ENCODE measurements around the gene NEIL1.
"Not testable (repeated sequence)": the region's sequence is repeated elsewhere in the genome, so short reads cannot be mapped to it uniquely, and the experiment has no call there.

NEIL1 gene

DNA sequence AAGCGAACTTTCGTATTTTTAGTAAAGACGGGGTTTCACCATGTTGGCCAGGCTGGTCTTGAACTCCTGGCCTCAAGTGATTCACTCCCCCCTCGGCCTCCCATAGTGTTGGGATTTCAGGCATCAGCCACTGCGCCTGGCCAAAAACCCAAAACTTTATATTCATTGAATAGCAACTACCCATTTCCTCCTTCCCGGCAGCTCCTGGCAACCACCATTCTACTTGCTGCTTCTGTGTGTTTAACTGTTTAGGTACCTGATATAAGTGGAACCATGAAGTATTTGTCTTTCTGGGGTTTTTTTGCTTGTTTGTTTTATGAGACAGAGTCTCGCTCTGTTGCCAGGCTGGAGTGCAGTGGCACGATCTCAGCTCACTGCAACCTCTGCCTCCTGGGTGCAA is 2.9 kb upstream of the NEIL1 start:
- not testable (repeated sequence) for H3K9me3 Mint-ChIP-seq

DNA sequence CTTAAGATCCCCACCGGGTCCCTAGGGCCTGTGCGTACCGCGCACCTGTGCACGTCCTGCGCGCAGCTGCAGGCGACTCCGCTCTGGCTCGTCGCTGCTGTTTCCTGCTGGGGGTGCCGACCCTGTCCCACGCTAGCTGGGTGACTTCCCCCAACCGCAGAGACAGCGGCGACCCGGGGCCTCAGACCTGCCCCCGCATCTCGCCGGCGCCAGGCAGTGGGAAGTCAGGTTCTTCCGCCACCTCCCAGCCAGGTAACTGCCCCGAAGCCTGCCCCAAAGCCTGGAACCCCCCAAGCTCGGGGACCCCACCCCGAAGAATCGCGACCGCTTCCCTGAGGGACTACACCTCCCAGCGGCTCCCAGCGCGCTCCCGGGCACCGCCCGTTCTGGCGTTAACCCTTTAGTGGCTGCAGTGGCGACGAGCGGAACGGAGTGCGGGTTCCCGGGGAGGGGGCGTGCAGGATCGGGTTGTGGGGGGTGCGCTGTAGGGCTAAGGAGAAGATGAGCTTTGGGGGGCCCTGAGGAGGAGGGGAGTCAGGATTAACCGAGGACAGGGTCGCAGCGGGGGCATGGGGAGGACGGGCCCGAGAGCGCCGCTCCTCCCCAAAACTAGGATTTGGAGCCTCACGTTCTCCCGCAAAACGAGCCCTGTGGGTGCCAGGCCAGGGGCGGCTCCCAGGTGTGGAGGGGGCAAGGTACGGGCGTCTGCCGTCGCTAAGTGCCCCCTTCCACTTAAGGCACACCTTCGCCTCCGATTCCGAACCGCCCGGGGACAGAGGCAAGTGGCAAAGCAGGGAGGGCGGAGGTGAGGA is 589 bp downstream of the NEIL1 start:
- peaks cover 46% of the 10 kb centered on the region for H3K27me3 Mint-ChIP-seq
- peak; percentile 68 for DNase-seq
- peaks cover 40% of the 10 kb centered on the region for H3K4me1 Mint-ChIP-seq
- CTCF ChIA-PET, result interaction anchor here (0.9 kb wide), 1 partner anchor 21 kb away, joined by 3 read pairs; the partner anchor contains the start of gene MAN2C1
- H3K36me3 Mint-ChIP-seq, result peaks cover 41% of the 10 kb centered on the region
- H3K27ac Mint-ChIP-seq, result peak overlapping the region; percentile 56
- H3K9me3 Mint-ChIP-seq, result peaks cover 19% of the 10 kb centered on the region
- H3K4me3 Mint-ChIP-seq, result peak overlapping the region; percentile 78

More for the DNA sequence above, 2.9 kb upstream of the NEIL1 start:
- CTCF ChIA-PET, H3K4me3 Mint-ChIP-seq, H3K27ac Mint-ChIP-seq, DNase-seq: not testable (repeated sequence)
- H3K36me3 Mint-ChIP-seq, result peaks cover 15% of the 10 kb centered on the region
- peaks cover 37% of the 10 kb centered on the region for H3K27me3 Mint-ChIP-seq
- H3K4me1 Mint-ChIP-seq, result peaks cover 16% of the 10 kb centered on the region

DNA sequence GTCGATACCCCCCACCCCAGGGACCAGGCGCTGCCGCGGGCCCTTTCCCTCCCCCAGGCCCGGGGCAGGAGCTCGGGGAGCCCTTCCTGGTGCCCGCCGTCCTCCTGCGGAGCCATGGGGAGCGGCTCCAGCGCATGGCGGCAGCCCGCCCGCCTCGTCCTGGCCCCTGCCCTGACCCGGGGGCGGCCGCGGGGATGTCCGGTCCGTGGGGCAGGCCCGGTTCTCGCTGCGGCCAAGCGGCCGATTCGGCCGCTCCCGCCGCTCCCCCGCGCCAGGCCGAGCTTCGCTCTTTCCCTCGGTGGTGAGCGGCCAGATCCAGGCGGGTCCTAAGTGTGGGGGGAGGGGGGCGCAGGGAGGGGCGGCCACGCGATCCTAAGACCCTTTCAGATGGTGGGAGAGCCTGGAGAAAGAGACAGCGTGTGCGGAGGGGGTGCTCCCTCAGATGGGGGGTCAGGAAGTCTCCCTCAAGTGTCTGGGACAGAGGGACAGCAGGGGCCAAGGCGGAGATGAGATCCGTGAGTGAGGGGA is 1.3 kb downstream of the NEIL1 start:
- H3K4me3 Mint-ChIP-seq, result peak overlapping the region; percentile 52
- H3K36me3 Mint-ChIP-seq, result peaks cover 41% of the 10 kb centered on the region
- H3K27me3 Mint-ChIP-seq, result peaks cover 46% of the 10 kb centered on the region
- H3K9me3 Mint-ChIP-seq, result peaks cover 19% of the 10 kb centered on the region
- H3K27ac Mint-ChIP-seq, result peak overlapping the region; percentile 75
- H3K4me1 Mint-ChIP-seq, result peaks cover 40% of the 10 kb centered on the region
- CTCF ChIA-PET, result interaction anchor here (0.5 to 1.5 kb wide), 2 partner anchors 19 to 282 kb away, joined by 3 read pairs; no protein-coding TSS in a partner anchor
- no peak for DNase-seq

DNA sequence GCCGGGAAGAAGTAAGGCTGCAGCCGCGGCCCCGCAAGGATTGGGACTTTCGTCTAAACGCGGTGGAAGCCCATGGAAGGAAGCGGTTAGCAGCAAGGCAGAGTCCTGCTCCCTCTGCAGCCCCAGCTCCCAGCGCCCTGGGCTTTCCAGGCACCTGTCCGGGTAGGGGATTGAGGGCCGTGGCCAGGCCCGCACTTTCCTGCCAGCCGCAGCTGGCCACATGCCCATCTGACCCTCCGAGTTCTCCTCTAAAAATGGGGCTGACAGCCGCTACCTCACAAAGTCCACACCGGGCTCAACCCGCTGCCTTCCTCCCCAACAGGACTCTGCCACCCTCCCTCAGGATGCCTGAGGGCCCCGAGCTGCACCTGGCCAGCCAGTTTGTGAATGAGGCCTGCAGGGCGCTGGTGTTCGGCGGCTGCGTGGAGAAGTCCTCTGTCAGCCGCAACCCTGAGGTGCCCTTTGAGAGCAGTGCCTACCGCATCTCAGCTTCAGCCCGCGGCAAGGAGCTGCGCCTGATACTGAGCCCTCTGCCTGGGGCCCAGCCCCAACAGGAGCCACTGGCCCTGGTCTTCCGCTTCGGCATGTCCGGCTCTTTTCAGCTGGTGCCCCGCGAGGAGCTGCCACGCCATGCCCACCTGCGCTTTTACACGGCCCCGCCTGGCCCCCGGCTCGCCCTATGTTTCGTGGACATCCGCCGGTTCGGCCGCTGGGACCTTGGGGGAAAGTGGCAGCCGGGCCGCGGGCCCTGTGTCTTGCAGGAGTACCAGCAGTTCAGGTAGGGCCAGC is 1.9 kb downstream of the NEIL1 start:
- Mint-ChIP-seq H3K27ac (peak overlapping the region; percentile 99), H3K36me3 (peaks cover 44% of the 10 kb centered on the region), H3K27me3 (peaks cover 45% of the 10 kb centered on the region), H3K4me3 (peak overlapping the region; percentile 52), H3K4me1 (peaks cover 40% of the 10 kb centered on the region), H3K9me3 (peaks cover 19% of the 10 kb centered on the region)
- DNase-seq, result no peak
- CTCF ChIA-PET, result interaction anchor here (0.5 to 1.5 kb wide), 3 partner anchors 19 to 292 kb away, joined by 3 read pairs; no protein-coding TSS in a partner anchor

DNA sequence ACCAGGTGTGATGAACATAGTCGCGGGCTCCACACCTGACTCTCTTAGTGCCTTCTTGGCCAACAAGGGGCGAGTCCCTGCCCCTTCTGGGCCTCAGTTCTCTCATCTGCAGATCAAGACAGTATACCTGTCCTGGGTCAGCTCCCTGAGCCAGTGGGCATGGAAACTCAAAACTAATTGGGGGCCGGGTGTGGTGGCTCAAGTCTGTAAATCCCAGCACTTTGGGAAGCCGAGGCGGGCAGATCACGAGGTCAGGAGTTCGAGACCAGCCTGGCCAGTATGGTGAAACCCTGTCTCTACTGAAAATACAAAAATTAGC is 2.5 kb downstream of the NEIL1 start:
- Mint-ChIP-seq H3K27ac (peak overlapping the region; percentile 99), H3K27me3 (peaks cover 43% of the 10 kb centered on the region)

DNA sequence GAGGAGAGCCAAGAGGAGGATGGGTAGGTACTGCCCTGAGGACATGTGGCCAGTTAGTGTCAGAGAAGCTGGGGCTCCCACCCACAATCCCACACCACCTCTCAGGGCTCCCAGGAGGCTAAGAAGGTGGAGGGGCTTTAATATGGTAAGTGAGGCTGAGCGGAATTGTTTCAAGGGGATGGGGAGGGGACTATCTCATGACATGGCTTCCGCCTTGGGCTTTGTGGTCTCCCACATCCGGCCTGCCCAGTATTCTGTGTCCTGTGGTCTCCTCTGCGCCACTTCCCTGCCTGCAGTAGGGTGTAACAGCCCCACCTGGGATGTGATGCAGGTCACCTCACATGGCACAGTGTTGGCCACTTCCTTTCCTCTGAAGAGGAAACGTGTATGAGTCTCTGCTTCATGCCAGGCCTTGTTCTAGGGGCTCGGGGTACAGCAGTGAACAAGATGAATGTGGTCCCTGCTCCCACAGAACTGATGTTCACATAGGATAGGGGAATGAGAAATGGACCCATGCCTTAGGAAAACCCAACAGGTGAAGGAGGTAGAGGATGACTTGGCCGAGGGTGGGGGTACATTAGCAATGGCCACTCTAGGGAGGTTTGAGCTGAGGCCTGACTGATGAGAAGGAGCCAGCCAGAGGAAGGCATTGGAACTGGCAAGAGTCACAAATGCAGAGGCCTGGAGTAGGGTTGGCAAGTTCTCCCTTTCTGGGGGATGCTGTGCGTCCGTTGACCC is 3.2 kb downstream of the NEIL1 start:
- H3K27me3 Mint-ChIP-seq, result peaks cover 43% of the 10 kb centered on the region
- peak overlapping the region; percentile 54 for H3K4me3 Mint-ChIP-seq
- peaks cover 40% of the 10 kb centered on the region for H3K4me1 Mint-ChIP-seq
- H3K9me3 Mint-ChIP-seq, result peaks cover 19% of the 10 kb centered on the region
- CTCF ChIA-PET, result interaction anchor here (1.4 kb wide), 1 partner anchor 18 kb away, joined by 4 read pairs; no protein-coding TSS in a partner anchor
- peaks cover 44% of the 10 kb centered on the region for H3K36me3 Mint-ChIP-seq
- DNase-seq, result peak; percentile 93
- peak overlapping the region; percentile 99 for H3K27ac Mint-ChIP-seq

More for the DNA sequence above, 2.5 kb downstream of the NEIL1 start:
- CTCF ChIA-PET, result interaction anchor here (0.7 to 1.5 kb wide), 2 partner anchors 18 to 292 kb away, joined by 3 read pairs; no protein-coding TSS in a partner anchor
- Mint-ChIP-seq H3K36me3 (peaks cover 44% of the 10 kb centered on the region), H3K4me1 (peaks cover 40% of the 10 kb centered on the region), H3K9me3 (peaks cover 19% of the 10 kb centered on the region)
- H3K4me3 Mint-ChIP-seq, DNase-seq: not testable (repeated sequence)

DNA sequence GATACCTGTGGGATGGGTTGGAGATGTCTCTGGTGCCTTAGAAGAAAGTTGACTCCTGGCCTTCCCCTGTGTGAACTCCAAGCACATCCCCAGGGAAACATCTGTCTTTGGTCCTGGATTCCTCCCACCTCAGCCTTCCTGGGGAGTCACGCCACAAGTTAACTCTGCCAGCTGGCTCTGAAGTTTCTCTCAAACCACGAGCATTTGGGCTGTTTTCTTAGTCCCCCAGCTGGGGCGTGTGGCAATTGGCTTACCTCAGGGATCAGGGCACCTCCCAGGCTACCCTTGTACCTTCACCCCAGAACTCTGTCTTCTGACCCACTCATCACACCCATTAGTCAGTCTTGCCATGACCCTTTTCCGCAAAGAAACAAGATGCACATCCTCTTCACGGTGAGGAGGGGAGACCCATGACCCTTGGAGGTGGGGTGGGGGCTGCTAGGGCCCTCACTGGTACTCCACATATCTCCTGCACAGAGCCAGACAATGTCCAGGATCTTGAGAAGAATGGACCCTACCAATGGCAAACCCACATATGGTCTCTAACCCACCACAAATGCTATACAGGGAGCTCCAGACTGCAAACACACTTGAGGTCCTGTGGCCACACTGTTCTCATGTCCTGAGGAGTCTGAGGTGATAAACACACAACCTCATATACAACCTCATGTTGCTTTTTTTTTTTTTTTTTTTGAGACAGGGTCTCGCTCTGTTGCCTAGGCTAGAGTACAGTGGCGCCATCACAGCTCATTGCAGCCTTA is 3.9 kb downstream of the NEIL1 start:
- H3K4me1 Mint-ChIP-seq, result peaks cover 40% of the 10 kb centered on the region
- H3K9me3 Mint-ChIP-seq, result peaks cover 19% of the 10 kb centered on the region
- H3K36me3 Mint-ChIP-seq, result peaks cover 45% of the 10 kb centered on the region
- H3K4me3 Mint-ChIP-seq, result no peak overlapping the region
- peaks cover 37% of the 10 kb centered on the region for H3K27me3 Mint-ChIP-seq
- H3K27ac Mint-ChIP-seq, result peak overlapping the region; percentile 99
- CTCF ChIA-PET, result interaction anchor here (1.4 kb wide), 1 partner anchor 17 kb away, joined by 4 read pairs; no protein-coding TSS in a partner anchor
- no peak for DNase-seq

DNA sequence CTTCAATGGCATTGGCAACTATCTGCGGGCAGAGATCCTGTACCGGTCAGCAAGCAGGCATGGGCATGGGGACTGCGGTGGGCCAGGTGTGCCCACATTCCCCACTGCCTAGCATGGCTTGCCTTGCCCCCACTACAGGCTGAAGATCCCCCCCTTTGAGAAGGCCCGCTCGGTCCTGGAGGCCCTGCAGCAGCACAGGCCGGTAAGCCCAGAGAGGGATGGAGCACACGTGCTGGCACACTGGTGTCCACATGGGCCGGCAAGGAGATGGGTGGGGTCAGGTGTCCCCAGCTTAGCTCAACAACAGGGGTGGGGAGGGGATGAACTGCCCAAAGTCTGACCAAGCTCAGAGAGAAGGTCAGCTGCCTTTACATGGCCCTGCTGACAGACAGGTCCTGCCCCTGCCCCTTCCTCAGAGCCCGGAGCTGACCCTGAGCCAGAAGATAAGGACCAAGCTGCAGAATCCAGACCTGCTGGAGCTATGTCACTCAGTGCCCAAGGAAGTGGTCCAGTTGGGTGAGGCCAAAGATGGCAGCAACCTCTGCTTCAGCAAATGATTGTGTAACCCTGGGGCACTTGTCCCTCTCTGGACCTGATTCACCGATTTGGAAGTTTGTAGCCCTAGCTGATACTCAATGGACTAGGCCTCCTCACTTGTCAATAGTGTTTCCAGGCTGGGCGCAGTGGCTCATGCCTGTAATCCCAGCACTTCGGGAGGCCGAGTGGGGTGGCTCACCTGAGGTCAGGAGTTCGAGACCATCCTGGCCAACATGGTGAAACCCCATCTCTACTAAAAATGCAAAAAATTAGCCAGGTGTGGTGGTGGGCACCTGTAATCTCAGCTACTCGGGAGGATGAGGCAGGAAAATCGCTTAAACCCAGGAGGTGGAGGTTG is 5.6 kb downstream of the NEIL1 start:
- Mint-ChIP-seq H3K9me3 (peaks cover 19% of the 10 kb centered on the region), H3K36me3 (peaks cover 43% of the 10 kb centered on the region), H3K4me3 (no peak overlapping the region), H3K27me3 (peaks cover 22% of the 10 kb centered on the region), H3K27ac (no peak overlapping the region), H3K4me1 (peaks cover 30% of the 10 kb centered on the region)
- CTCF ChIA-PET, result interaction anchor here (2.5 kb wide), 1 partner anchor 15 kb away, joined by 12 read pairs; the partner anchor contains the start of gene MAN2C1
- DNase-seq, result no peak

DNA sequence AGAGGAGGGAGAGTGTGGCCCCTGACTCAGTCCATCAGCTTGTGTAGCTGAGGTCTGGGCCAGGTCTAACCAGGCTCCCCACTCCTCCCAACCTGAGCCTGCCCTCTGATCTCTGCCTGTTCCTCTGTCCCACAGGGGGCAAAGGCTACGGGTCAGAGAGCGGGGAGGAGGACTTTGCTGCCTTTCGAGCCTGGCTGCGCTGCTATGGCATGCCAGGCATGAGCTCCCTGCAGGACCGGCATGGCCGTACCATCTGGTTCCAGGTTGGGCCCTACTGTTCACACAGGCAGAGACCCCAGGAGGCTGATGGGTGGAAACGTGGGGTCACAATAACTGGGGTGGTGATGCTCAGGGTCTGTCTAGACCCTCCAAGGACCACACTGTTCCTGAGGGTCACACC is 6.8 kb downstream of the NEIL1 start:
- H3K27me3 Mint-ChIP-seq, result peaks cover 13% of the 10 kb centered on the region
- H3K4me3 Mint-ChIP-seq, result no peak overlapping the region
- CTCF ChIA-PET, result interaction anchor here (0.5 to 2.5 kb wide), 2 partner anchors 14 to 278 kb away, joined by 3 to 12 read pairs; partner anchors contain the start of gene MAN2C1
- DNase-seq, result no peak
- H3K27ac Mint-ChIP-seq, result no peak overlapping the region
- H3K4me1 Mint-ChIP-seq, result peaks cover 24% of the 10 kb centered on the region
- peaks cover 40% of the 10 kb centered on the region for H3K36me3 Mint-ChIP-seq
- H3K9me3 Mint-ChIP-seq, result peaks cover 18% of the 10 kb centered on the region

DNA sequence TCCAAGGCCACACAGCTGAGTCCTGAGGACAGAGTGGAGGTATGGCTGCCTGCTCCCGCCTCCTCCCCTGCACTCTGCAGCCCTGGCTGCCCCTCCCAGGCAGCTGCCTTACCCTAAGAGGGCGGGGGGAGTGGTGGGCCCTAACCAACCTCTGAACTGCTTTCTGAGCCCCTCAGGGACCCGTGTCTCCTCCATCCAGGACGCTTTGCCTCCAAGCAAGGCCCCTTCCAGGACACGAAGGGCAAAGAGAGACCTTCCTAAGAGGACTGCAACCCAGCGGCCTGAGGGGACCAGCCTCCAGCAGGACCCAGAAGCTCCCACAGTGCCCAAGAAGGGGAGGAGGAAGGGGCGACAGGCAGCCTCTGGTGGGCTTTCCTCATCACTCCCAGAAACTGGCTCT is 7.6 kb downstream of the NEIL1 start:
- H3K27ac Mint-ChIP-seq, result no peak overlapping the region

DNA sequence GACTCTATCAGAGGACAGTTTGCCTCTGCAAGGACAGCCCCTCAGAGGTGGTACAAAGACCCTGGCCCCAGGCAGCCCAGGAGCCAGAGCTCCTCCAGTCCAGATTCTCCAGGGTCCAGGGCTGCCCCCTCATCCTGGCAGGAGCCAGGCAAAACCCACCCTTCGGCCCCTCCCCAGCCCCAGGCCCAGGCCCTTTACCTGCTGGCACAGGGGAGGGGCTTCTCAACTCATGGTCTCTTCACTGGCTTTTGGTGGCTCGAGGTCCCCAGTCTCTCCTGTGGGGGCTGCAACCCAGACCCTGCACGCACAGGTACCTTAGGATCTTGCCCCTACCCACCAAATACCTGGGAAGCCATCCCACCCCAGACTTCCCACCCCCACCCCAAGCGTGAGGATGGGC is 8.5 kb downstream of the NEIL1 start:
- Mint-ChIP-seq H3K9me3 (peaks cover 10% of the 10 kb centered on the region), H3K4me3 (no peak overlapping the region), H3K27ac (no peak overlapping the region), H3K4me1 (peaks cover 10% of the 10 kb centered on the region), H3K36me3 (peaks cover 31% of the 10 kb centered on the region), H3K27me3 (no peaks in the 10 kb centered on the region)
- CTCF ChIA-PET, result interaction anchor here (3.1 kb wide), 1 partner anchor 13 kb away, joined by 13 read pairs; the partner anchor contains the start of gene MAN2C1
- no peak for DNase-seq

More for the DNA sequence above, 7.6 kb downstream of the NEIL1 start:
- CTCF ChIA-PET, result interaction anchor here (2.5 to 3.1 kb wide), 2 partner anchors 13 kb away, joined by 12 to 13 read pairs; partner anchors contain the start of gene MAN2C1
- peaks cover 38% of the 10 kb centered on the region for H3K36me3 Mint-ChIP-seq
- no peak overlapping the region for H3K4me3 Mint-ChIP-seq
- peaks cover 6% of the 10 kb centered on the region for H3K27me3 Mint-ChIP-seq
- no peak for DNase-seq
- H3K9me3 Mint-ChIP-seq, result peaks cover 18% of the 10 kb centered on the region
- peaks cover 19% of the 10 kb centered on the region for H3K4me1 Mint-ChIP-seq

DNA sequence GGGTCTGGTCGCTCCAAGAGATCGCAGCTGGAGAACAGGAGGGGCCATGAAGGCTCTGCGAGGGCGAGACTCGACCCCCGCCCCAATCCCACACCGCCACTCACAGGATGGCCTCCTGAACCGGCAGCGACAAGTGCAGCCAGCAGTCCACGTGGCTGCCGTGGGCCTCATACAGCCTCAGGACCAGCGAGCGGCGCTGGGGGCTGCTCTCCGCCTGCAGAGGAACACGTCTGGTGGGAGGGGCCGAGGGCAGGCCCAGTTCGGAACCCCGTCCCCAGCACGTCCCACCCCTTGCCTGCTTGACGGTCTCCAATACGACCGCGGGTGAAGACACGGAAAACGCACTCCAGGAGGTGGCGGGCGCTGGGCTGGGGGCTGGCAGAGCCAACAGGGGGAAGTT is 9.2 kb downstream of the NEIL1 start:
- Mint-ChIP-seq H3K4me3 (no peak overlapping the region), H3K9me3 (peaks cover 3% of the 10 kb centered on the region), H3K4me1 (peaks cover 6% of the 10 kb centered on the region), H3K27ac (no peak overlapping the region), H3K27me3 (no peaks in the 10 kb centered on the region), H3K36me3 (peaks cover 27% of the 10 kb centered on the region)
- DNase-seq, result no peak
- CTCF ChIA-PET, result interaction anchor here (3.1 kb wide), 1 partner anchor 12 kb away, joined by 13 read pairs; the partner anchor contains the start of gene MAN2C1
